Stimulated activated memory B cell treated with anti-CD40 and anti-IgM and Interleukin-4, amounts not matched to agents 10 μg/mL and 1 μg/mL and 100 μg/mL, for 72 hours (primary cell): ENCODE data around the gene NOP9.

ENCODE experiments used
- ATAC-seq: fragments of 150-1000 bp; cut with Tn5 transposase; 2 replicates; pipeline ENCODE4 v1.10.0; 2021
- H3K27ac Mint-ChIP-seq: one replicate; pipeline ENCODE4 v1.8.0; 2022; ENCODE audit warnings: mild to moderate bottlenecking, mixed read lengths
- H3K27me3 Mint-ChIP-seq: one replicate; pipeline ENCODE4 v1.8.0; 2022; ENCODE audit warnings: mixed read lengths
- H3K36me3 Mint-ChIP-seq: one replicate; pipeline ENCODE4 v1.8.0; 2022; ENCODE audit warnings: mixed read lengths
- H3K4me1 Mint-ChIP-seq: one replicate; pipeline ENCODE4 v1.8.0; 2022; ENCODE audit warnings: mixed read lengths
- H3K4me3 Mint-ChIP-seq: one replicate; pipeline ENCODE4 v1.8.0; 2022; ENCODE audit warnings: mild to moderate bottlenecking, moderate library complexity, mixed read lengths
- H3K9me3 Mint-ChIP-seq: one replicate; pipeline ENCODE4 v1.8.0; 2022; ENCODE audit warnings: mixed read lengths

The NOP9 gene

GRCh38 chr14:24299255-24300191, at the start of gene NOP9, which contains the start of gene DHRS1:
NOP9 (plus strand) TSS chr14:24299850; CDS start chr14:24299955, 105 bp downstream.
DHRS1 (minus strand) TSS chr14:24299780; CDS start chr14:24299106, 674 bp downstream.
- Mint-ChIP-seq H3K9me3 (no peaks in the 10 kb centered on the region), H3K36me3 (peaks cover 36% of the 10 kb centered on the region), H3K4me3 (peak within 1 kb of the TSS; percentile 93), H3K4me1 (peaks cover 47% of the 10 kb centered on the region), H3K27me3 (no peaks in the 10 kb centered on the region), H3K27ac (peak within 1 kb of the TSS; percentile 89)
- ATAC-seq = peak; percentile 92

GRCh38 chr14:24250354-24250753, 49.3 kb upstream of the NOP9 start:
- Mint-ChIP-seq H3K9me3 (no peaks in the 10 kb centered on the region), H3K4me1 (peaks cover 12% of the 10 kb centered on the region), H3K27ac (no peak overlapping the region), H3K4me3 (no peak overlapping the region), H3K27me3 (no peaks in the 10 kb centered on the region), H3K36me3 (peaks cover 24% of the 10 kb centered on the region)
- no peak for ATAC-seq

- Mint-ChIP-seq H3K4me1 (peaks cover 10% of the 10 kb centered on the region), H3K36me3 (peaks cover 26% of the 10 kb centered on the region), H3K9me3 (no peaks in the 10 kb centered on the region), H3K4me3 (no peak overlapping the region), H3K27me3 (no peaks in the 10 kb centered on the region), H3K27ac (no peak overlapping the region)
- no peak for ATAC-seq
Measured at GRCh38 chr14:24251880-24252288, 47.8 kb upstream of the NOP9 start.

GRCh38 chr14:24252289-24253124, 47.1 kb upstream of the NOP9 start:
- ATAC-seq = no peak
- Mint-ChIP-seq H3K36me3 (peaks cover 30% of the 10 kb centered on the region), H3K27ac (no peak overlapping the region), H3K4me3 (no peak overlapping the region), H3K4me1 (peaks cover 4% of the 10 kb centered on the region), H3K9me3 (no peaks in the 10 kb centered on the region), H3K27me3 (no peaks in the 10 kb centered on the region)

- Mint-ChIP-seq H3K4me3 (no peak overlapping the region), H3K9me3 (no peaks in the 10 kb centered on the region), H3K27me3 (no peaks in the 10 kb centered on the region), H3K27ac (no peak overlapping the region), H3K36me3 (peaks cover 30% of the 10 kb centered on the region), H3K4me1 (no peaks in the 10 kb centered on the region)
- no peak for ATAC-seq
Measured at GRCh38 chr14:24253936-24254335, 45.7 kb upstream of the NOP9 start.

- Mint-ChIP-seq H3K4me1 (no peaks in the 10 kb centered on the region), H3K27ac (no peak overlapping the region), H3K9me3 (no peaks in the 10 kb centered on the region), H3K27me3 (no peaks in the 10 kb centered on the region), H3K36me3 (peaks cover 25% of the 10 kb centered on the region), H3K4me3 (no peak overlapping the region)
- no peak for ATAC-seq
Measured at GRCh38 chr14:24254630-24255392, 44.8 kb upstream of the NOP9 start.

GRCh38 chr14:24255438-24255837, 44.2 kb upstream of the NOP9 start:
- no peak for ATAC-seq
- H3K27ac Mint-ChIP-seq = peak overlapping the region; percentile 27
- no peaks in the 10 kb centered on the region for H3K4me1 Mint-ChIP-seq
- H3K9me3 Mint-ChIP-seq = no peaks in the 10 kb centered on the region
- no peak overlapping the region for H3K4me3 Mint-ChIP-seq
- peaks cover 21% of the 10 kb centered on the region for H3K36me3 Mint-ChIP-seq
- H3K27me3 Mint-ChIP-seq = no peaks in the 10 kb centered on the region

- ATAC-seq = no peak
- Mint-ChIP-seq H3K27ac (peak overlapping the region; percentile 27), H3K4me3 (no peak overlapping the region), H3K36me3 (peaks cover 23% of the 10 kb centered on the region), H3K27me3 (no peaks in the 10 kb centered on the region), H3K9me3 (no peaks in the 10 kb centered on the region), H3K4me1 (no peaks in the 10 kb centered on the region)
Measured at GRCh38 chr14:24255931-24256711, 43.5 kb upstream of the NOP9 start.

GRCh38 chr14:24256960-24257359, 42.7 kb upstream of the NOP9 start:
- ATAC-seq = no peak
- Mint-ChIP-seq H3K36me3 (peaks cover 26% of the 10 kb centered on the region), H3K27ac (no peak overlapping the region), H3K4me3 (no peak overlapping the region), H3K4me1 (no peaks in the 10 kb centered on the region), H3K9me3 (no peaks in the 10 kb centered on the region), H3K27me3 (no peaks in the 10 kb centered on the region)

GRCh38 chr14:24258119-24258518, 41.5 kb upstream of the NOP9 start:
- Mint-ChIP-seq H3K27ac (no peak overlapping the region), H3K4me3 (no peak overlapping the region), H3K27me3 (no peaks in the 10 kb centered on the region), H3K9me3 (no peaks in the 10 kb centered on the region), H3K4me1 (no peaks in the 10 kb centered on the region), H3K36me3 (peaks cover 36% of the 10 kb centered on the region)
- ATAC-seq = no peak

- no peak overlapping the region for H3K4me3 Mint-ChIP-seq
- H3K27ac Mint-ChIP-seq = no peak overlapping the region
- ATAC-seq = no peak
- H3K27me3 Mint-ChIP-seq = no peaks in the 10 kb centered on the region
- peaks cover 34% of the 10 kb centered on the region for H3K36me3 Mint-ChIP-seq
- no peaks in the 10 kb centered on the region for H3K9me3 Mint-ChIP-seq
- H3K4me1 Mint-ChIP-seq = no peaks in the 10 kb centered on the region
Measured at GRCh38 chr14:24258548-24259265, 40.9 kb upstream of the NOP9 start.

GRCh38 chr14:24259282-24260025, 40.2 kb upstream of the NOP9 start:
- no peaks in the 10 kb centered on the region for H3K9me3 Mint-ChIP-seq
- H3K36me3 Mint-ChIP-seq = peaks cover 27% of the 10 kb centered on the region
- ATAC-seq = no peak
- no peaks in the 10 kb centered on the region for H3K27me3 Mint-ChIP-seq
- H3K27ac Mint-ChIP-seq = no peak overlapping the region
- H3K4me3 Mint-ChIP-seq = no peak overlapping the region
- H3K4me1 Mint-ChIP-seq = no peaks in the 10 kb centered on the region

- no peaks in the 10 kb centered on the region for H3K27me3 Mint-ChIP-seq
- ATAC-seq = no peak
- no peak overlapping the region for H3K4me3 Mint-ChIP-seq
- H3K9me3 Mint-ChIP-seq = no peaks in the 10 kb centered on the region
- H3K4me1 Mint-ChIP-seq = no peaks in the 10 kb centered on the region
- H3K36me3 Mint-ChIP-seq = peaks cover 22% of the 10 kb centered on the region
- H3K27ac Mint-ChIP-seq = no peak overlapping the region
Measured at GRCh38 chr14:24260026-24260779, 39.4 kb upstream of the NOP9 start.
